Ishikawa (cell line): Measurements from ENCODE around the gene CDC42BPB.

Experiments used
- CEBPB ChIP-seq: IDR thresholded peaks from 2 replicates; pipeline ENCODE4 v1.6.1; 2012
- EGR1 ChIP-seq: IDR thresholded peaks from 2 replicates; pipeline ENCODE4 v1.6.1; 2012
- EP300 ChIP-seq: IDR thresholded peaks from 2 replicates; pipeline ENCODE4 v1.6.1; 2012; ENCODE audit warnings: borderline replicate concordance
- MAX ChIP-seq: IDR thresholded peaks from 2 replicates; pipeline ENCODE4 v1.6.1; 2012
- RAD21 ChIP-seq: IDR thresholded peaks from 2 replicates; pipeline ENCODE4 v1.6.1; 2012; ENCODE audit warnings: low read depth
- ZBTB7A ChIP-seq: IDR thresholded peaks from 2 replicates; pipeline ENCODE4 v1.6.1; 2012; ENCODE audit warnings: low read depth
- TF ChIP-seq, protein P1 (sequence below): IDR thresholded peaks from 2 replicates; pipeline ENCODE4 v1.6.1; 2012; ENCODE audit warnings: low read depth, mild to moderate bottlenecking

- TF ChIP-seq EP300 (no peak), ZBTB7A (no peak), CEBPB (no peak), RAD21 (peak; percentile 80), EGR1 (no peak), MAX (no peak)
- TF ChIP-seq, protein P1, sequence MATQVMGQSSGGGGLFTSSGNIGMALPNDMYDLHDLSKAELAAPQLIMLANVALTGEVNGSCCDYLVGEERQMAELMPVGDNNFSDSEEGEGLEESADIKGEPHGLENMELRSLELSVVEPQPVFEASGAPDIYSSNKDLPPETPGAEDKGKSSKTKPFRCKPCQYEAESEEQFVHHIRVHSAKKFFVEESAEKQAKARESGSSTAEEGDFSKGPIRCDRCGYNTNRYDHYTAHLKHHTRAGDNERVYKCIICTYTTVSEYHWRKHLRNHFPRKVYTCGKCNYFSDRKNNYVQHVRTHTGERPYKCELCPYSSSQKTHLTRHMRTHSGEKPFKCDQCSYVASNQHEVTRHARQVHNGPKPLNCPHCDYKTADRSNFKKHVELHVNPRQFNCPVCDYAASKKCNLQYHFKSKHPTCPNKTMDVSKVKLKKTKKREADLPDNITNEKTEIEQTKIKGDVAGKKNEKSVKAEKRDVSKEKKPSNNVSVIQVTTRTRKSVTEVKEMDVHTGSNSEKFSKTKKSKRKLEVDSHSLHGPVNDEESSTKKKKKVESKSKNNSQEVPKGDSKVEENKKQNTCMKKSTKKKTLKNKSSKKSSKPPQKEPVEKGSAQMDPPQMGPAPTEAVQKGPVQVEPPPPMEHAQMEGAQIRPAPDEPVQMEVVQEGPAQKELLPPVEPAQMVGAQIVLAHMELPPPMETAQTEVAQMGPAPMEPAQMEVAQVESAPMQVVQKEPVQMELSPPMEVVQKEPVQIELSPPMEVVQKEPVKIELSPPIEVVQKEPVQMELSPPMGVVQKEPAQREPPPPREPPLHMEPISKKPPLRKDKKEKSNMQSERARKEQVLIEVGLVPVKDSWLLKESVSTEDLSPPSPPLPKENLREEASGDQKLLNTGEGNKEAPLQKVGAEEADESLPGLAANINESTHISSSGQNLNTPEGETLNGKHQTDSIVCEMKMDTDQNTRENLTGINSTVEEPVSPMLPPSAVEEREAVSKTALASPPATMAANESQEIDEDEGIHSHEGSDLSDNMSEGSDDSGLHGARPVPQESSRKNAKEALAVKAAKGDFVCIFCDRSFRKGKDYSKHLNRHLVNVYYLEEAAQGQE: no peak
These were observed 21.0 kb upstream of the CDC42BPB start for GRCh38 chr14:103078420-103078749.
